Ectodermal cell (in vitro differentiated cells): Measurements from ENCODE around the gene PEAK1.

Experiments used
- H3K27ac ChIP-seq: 2 replicates; pipeline ENCODE4 v1.7.0; 2013; ENCODE audit warnings: mild to moderate bottlenecking, low read depth, low read length; ENCODE audit not compliant: insufficient read depth, poor library complexity, severe bottlenecking
- H3K27me3 ChIP-seq: 2 replicates; pipeline ENCODE4 v1.7.0; 2013; ENCODE audit warnings: mild to moderate bottlenecking, low read length; ENCODE audit not compliant: insufficient read depth, control insufficient read depth, poor library complexity, severe bottlenecking
- H3K36me3 ChIP-seq: one replicate; pipeline ENCODE4 v1.7.0; 2013; ENCODE audit warnings: low read length; ENCODE audit not compliant: control insufficient read depth, insufficient read depth
- H3K4me1 ChIP-seq: one replicate; pipeline ENCODE4 v1.7.0; 2013; ENCODE audit warnings: low read length; ENCODE audit not compliant: control insufficient read depth, insufficient read depth
- H3K4me3 ChIP-seq: 2 replicates; pipeline ENCODE4 v1.7.0; 2013; ENCODE audit warnings: low read depth, low read length, control low read depth; ENCODE audit not compliant: insufficient read depth
- H3K9me3 ChIP-seq: 2 replicates; pipeline ENCODE4 v1.7.0; 2013; ENCODE audit warnings: mild to moderate bottlenecking, low read length, moderate library complexity; ENCODE audit not compliant: control insufficient read depth
- WGBS, 2 experiments: methylation state at CpG; one replicate each; pipeline ENCODE4 v1.1.7; 2013; ENCODE audit warnings: missing lambda C conversion rate in 2 of 2; 5-methylcytosine and 5-hydroxymethylcytosine counted together

Gene PEAK1

GRCh38 chr15:77243135-77243534 is 176.8 kb downstream of the PEAK1 start:
- Histone ChIP-seq H3K27me3 (no peaks in the 10 kb centered on the region), H3K9me3 (no peaks in the 10 kb centered on the region), H3K4me3 (no peak overlapping the region), H3K4me1 (no peaks in the 10 kb centered on the region), H3K27ac (no peak overlapping the region), H3K36me3 (no peaks in the 10 kb centered on the region)
- WGBS, 2 experiments, result 92 to 94% methylated on average over 2 of the region's 2 CpGs

- WGBS, 2 experiments, result 95 to 96% methylated on average over 1 to 2 of the region's 2 CpGs
- Histone ChIP-seq H3K27me3 (no peaks in the 10 kb centered on the region), H3K9me3 (no peaks in the 10 kb centered on the region), H3K4me3 (no peak overlapping the region), H3K27ac (no peak overlapping the region), H3K4me1 (no peaks in the 10 kb centered on the region), H3K36me3 (peaks cover 9% of the 10 kb centered on the region)
These were observed 179.9 kb downstream of the PEAK1 start for GRCh38 chr15:77239882-77240608.

GRCh38 chr15:77235566-77235965 is 184.3 kb downstream of the PEAK1 start:
- Histone ChIP-seq H3K36me3 (peaks cover 9% of the 10 kb centered on the region), H3K4me1 (no peaks in the 10 kb centered on the region), H3K4me3 (no peak overlapping the region), H3K9me3 (no peaks in the 10 kb centered on the region), H3K27ac (no peak overlapping the region), H3K27me3 (no peaks in the 10 kb centered on the region)
- 93 to 94% methylated on average over 2 of the region's 2 CpGs for WGBS, 2 experiments

- no peaks in the 10 kb centered on the region for H3K27me3 ChIP-seq
- H3K9me3 ChIP-seq, result no peaks in the 10 kb centered on the region
- peaks cover 4% of the 10 kb centered on the region for H3K4me1 ChIP-seq
- H3K27ac ChIP-seq, result no peak overlapping the region
- no peaks in the 10 kb centered on the region for H3K36me3 ChIP-seq
- no peak overlapping the region for H3K4me3 ChIP-seq
These were observed 191.1 kb downstream of the PEAK1 start for GRCh38 chr15:77228828-77229227.

GRCh38 chr15:77226652-77227051 is 193.3 kb downstream of the PEAK1 start:
- H3K4me1 ChIP-seq, result peaks cover 4% of the 10 kb centered on the region
- no peak overlapping the region for H3K27ac ChIP-seq
- no peak overlapping the region for H3K4me3 ChIP-seq
- H3K27me3 ChIP-seq, result no peaks in the 10 kb centered on the region
- H3K9me3 ChIP-seq, result no peaks in the 10 kb centered on the region
- H3K36me3 ChIP-seq, result no peaks in the 10 kb centered on the region
- 86 to 88% methylated on average over 2 of the region's 2 CpGs for WGBS, 2 experiments

GRCh38 chr15:77225646-77226045 is 194.3 kb downstream of the PEAK1 start:
- H3K36me3 ChIP-seq, result no peaks in the 10 kb centered on the region
- WGBS, 2 experiments, result 100% methylated on average over 1 of the region's 4 CpGs; no CpG with 5 or more reads in 1 of the 2 experiments
- no peaks in the 10 kb centered on the region for H3K27me3 ChIP-seq
- H3K27ac ChIP-seq, result no peak overlapping the region
- H3K4me3 ChIP-seq, result no peak overlapping the region
- H3K9me3 ChIP-seq, result no peaks in the 10 kb centered on the region
- peaks cover 4% of the 10 kb centered on the region for H3K4me1 ChIP-seq

GRCh38 chr15:77225088-77225487 is 194.8 kb downstream of the PEAK1 start:
- Histone ChIP-seq H3K4me3 (no peak overlapping the region), H3K27ac (peak overlapping the region; percentile 31), H3K9me3 (no peaks in the 10 kb centered on the region), H3K4me1 (peaks cover 4% of the 10 kb centered on the region), H3K27me3 (no peaks in the 10 kb centered on the region), H3K36me3 (no peaks in the 10 kb centered on the region)
- WGBS, 2 experiments, result 88 to 100% methylated on average over 1 to 2 of the region's 2 CpGs

- no peak overlapping the region for H3K27ac ChIP-seq
- H3K27me3 ChIP-seq, result no peaks in the 10 kb centered on the region
- H3K4me3 ChIP-seq, result no peak overlapping the region
- 88% methylated on average over 1 of the region's 1 CpG; no CpG with 5 or more reads in 1 of the 2 experiments for WGBS, 2 experiments
- no peaks in the 10 kb centered on the region for H3K9me3 ChIP-seq
- no peaks in the 10 kb centered on the region for H3K36me3 ChIP-seq
- H3K4me1 ChIP-seq, result peaks cover 4% of the 10 kb centered on the region
These were observed 195.6 kb downstream of the PEAK1 start for GRCh38 chr15:77224352-77224751.

- WGBS, 2 experiments, result 90 to 100% methylated on average over 3 of the region's 3 CpGs
- H3K27ac ChIP-seq, result no peak overlapping the region
- no peak overlapping the region for H3K4me3 ChIP-seq
- H3K27me3 ChIP-seq, result no peaks in the 10 kb centered on the region
- H3K36me3 ChIP-seq, result no peaks in the 10 kb centered on the region
- H3K9me3 ChIP-seq, result no peaks in the 10 kb centered on the region
- H3K4me1 ChIP-seq, result peaks cover 4% of the 10 kb centered on the region
These were observed 198.2 kb downstream of the PEAK1 start for GRCh38 chr15:77221708-77222107.

- H3K4me3 ChIP-seq, result no peak overlapping the region
- 94 to 96% methylated on average over 3 of the region's 3 CpGs for WGBS, 2 experiments
- no peaks in the 10 kb centered on the region for H3K27me3 ChIP-seq
- no peaks in the 10 kb centered on the region for H3K36me3 ChIP-seq
- peaks cover 4% of the 10 kb centered on the region for H3K4me1 ChIP-seq
- no peak overlapping the region for H3K27ac ChIP-seq
- H3K9me3 ChIP-seq, result no peaks in the 10 kb centered on the region
These were observed 198.7 kb downstream of the PEAK1 start for GRCh38 chr15:77221174-77221573.
